B cell (primary cell): Measurements from ENCODE around the gene PCSK6. TPM values are rescaled to one million over a fixed set of nuclear protein-coding genes. Genes with fewer than 3 reads are reported as not detected.
A peak's percentile ranks its signal among the peaks of the same experiment; 100 is the strongest.

ENCODE experiments used
- ATAC-seq: fragments of 200-7000 bp; cut with Tn5 transposase; one replicate; pipeline ENCODE4 v1.10.0; 2021; ENCODE audit warnings: low read depth, mild to moderate bottlenecking, moderate number of reproducible peaks, moderate library complexity
- CTCF ChIA-PET: fragments of 350-600 bp; sonication (Branson Sonifier 250); formaldehyde crosslinking; loops from one replicate; lab custom pipeline; 2021; ENCODE audit warnings: antibody characterized with exemption, inconsistent platforms; lab: Charles Lee
- POLR2A ChIA-PET: fragments of 350-600 bp; sonication (Branson Sonifier 250); formaldehyde crosslinking; loops from one replicate; lab custom pipeline; 2021; ENCODE audit warnings: antibody characterized with exemption; lab: Charles Lee
- DNase-seq: peaks from one replicate; pipeline ENCODE4 v3.0.0; 2013
- H2AFZ ChIP-seq: 2 replicates; pipeline ENCODE4 v1.6.1; 2012; ENCODE audit warnings: mild to moderate bottlenecking, low read depth, low read length; ENCODE audit not compliant: insufficient read depth, poor library complexity, severe bottlenecking
- H3K27ac ChIP-seq, 2 donors: 1 replicate in 1 of 2; 2 replicates in 1 of 2; pipeline ENCODE4 v1.5.1; 2012 to 2013; ENCODE audit warnings: low read length in 2 of 2, mild to moderate bottlenecking in 2 of 2, moderate library complexity in 1 of 2
- H3K27me3 ChIP-seq, 4 experiments: fragments of 200-600 bp in 1 of 4; sonication (generic) in 1 of 4; replicated peaks in 1 of 4; 1 replicate in 2 of 4; 2 replicates in 2 of 4; pipeline versions ENCODE4 v1.6.1 to v1.7.0; 2013 to 2016; ENCODE audit warnings: low read length in 3 of 4, mild to moderate bottlenecking in 2 of 4, mixed read lengths in 1 of 4, moderate library complexity in 1 of 4; ENCODE audit not compliant: insufficient read depth in 4 of 4, control insufficient read depth in 3 of 4; ENCODE audit errors: control extremely low read depth in 1 of 4
- H3K36me3 ChIP-seq, 2 experiments: replicated peaks in 1 of 2; 1 replicate in 1 of 2; 2 replicates in 1 of 2; pipeline versions ENCODE4 v1.6.1 to v1.7.1; 2013; ENCODE audit warnings: low read length in 1 of 2; ENCODE audit not compliant: insufficient read depth in 2 of 2, control insufficient read depth in 1 of 2; ENCODE audit errors: control extremely low read depth in 1 of 2, extremely low read depth in 1 of 2
- H3K4me1 ChIP-seq, 2 donors: fragments of 200-600 bp in 1 of 2; sonication (generic) in 1 of 2; 1 replicate in 1 of 2; 2 replicates in 1 of 2; pipeline versions ENCODE4 v1.5.1 to v1.6.1; 2013 to 2017; ENCODE audit warnings: low read length in 2 of 2; ENCODE audit not compliant: control insufficient read depth in 2 of 2, insufficient read depth in 2 of 2
- H3K4me2 ChIP-seq: replicated peaks from 2 replicates; pipeline ENCODE3; 2012; ENCODE audit warnings: mild to moderate bottlenecking, low read depth, low read length; ENCODE audit not compliant: poor library complexity, severe bottlenecking
- H3K4me3 ChIP-seq, 5 experiments: fragments of 200-600 bp in 1 of 5; sonication (generic) in 1 of 5; 1 replicate in 3 of 5; 2 replicates in 2 of 5; pipeline versions ENCODE4 v1.5.1 to v1.7.0; 2011 to 2016; ENCODE audit warnings: low read length in 4 of 5, mild to moderate bottlenecking in 4 of 5, low read depth in 2 of 5, control low read depth in 1 of 5, moderate library complexity in 1 of 5; ENCODE audit not compliant: insufficient read depth in 1 of 5; ENCODE audit errors: control extremely low read depth in 1 of 5, extremely low read depth in 1 of 5
- H3K79me2 ChIP-seq: fragments of 200-600 bp; sonication (generic); one replicate; pipeline ENCODE4 v1.6.0; 2016; ENCODE audit warnings: low read length; ENCODE audit not compliant: control insufficient read depth, insufficient read depth
- H3K9ac ChIP-seq: fragments of 200-600 bp; sonication (generic); 2 replicates; pipeline ENCODE4 v1.6.1; 2017; ENCODE audit warnings: mild to moderate bottlenecking, low read length, moderate library complexity
- H3K9me3 ChIP-seq, 3 donors: one replicate each; pipeline versions ENCODE4 v1.6.1 to v1.7.1; 2013; ENCODE audit warnings: low read length in 2 of 3; ENCODE audit not compliant: control insufficient read depth in 2 of 3, insufficient read depth in 1 of 3; ENCODE audit errors: control extremely low read depth in 1 of 3
- H4K20me1 ChIP-seq: 2 replicates; pipeline ENCODE4 v1.6.0; 2012; ENCODE audit warnings: mild to moderate bottlenecking, low read length; ENCODE audit not compliant: insufficient read depth, control insufficient read depth, poor library complexity, severe bottlenecking
- H3K27ac Mint-ChIP-seq: one replicate; pipeline ENCODE4 v1.8.0; 2021; ENCODE audit warnings: mixed read lengths
- H3K27me3 Mint-ChIP-seq: one replicate; pipeline ENCODE4 v1.8.0; 2021; ENCODE audit warnings: mixed read lengths
- H3K4me1 Mint-ChIP-seq: one replicate; pipeline ENCODE4 v1.8.0; 2021; ENCODE audit warnings: mixed read lengths
- H3K4me3 Mint-ChIP-seq: one replicate; pipeline ENCODE4 v1.8.0; 2021; ENCODE audit warnings: mixed read lengths
- H3K9me3 Mint-ChIP-seq: one replicate; pipeline ENCODE4 v1.8.0; 2022; ENCODE audit warnings: mixed read lengths; ENCODE audit not compliant: insufficient read depth
- CTCF ChIP-seq: fragments of 200-600 bp; IDR thresholded peaks from one replicate; pipeline ENCODE4 v1.8.0; 2022; ENCODE audit warnings: antibody characterized with exemption, mild to moderate bottlenecking
- EZH2 ChIP-seq: IDR thresholded peaks from 2 replicates; pipeline ENCODE4 v1.6.1; 2012; ENCODE audit warnings: borderline replicate concordance, low read depth, mild to moderate bottlenecking, moderate library complexity, low read length; ENCODE audit not compliant: insufficient read depth, poor library complexity, severe bottlenecking
- WGBS: methylation state at CpG from one replicate; pipeline ENCODE4 v1.1.5; 2013; ENCODE audit warnings: missing lambda C conversion rate; ENCODE audit not compliant: insufficient coverage; 5-methylcytosine and 5-hydroxymethylcytosine counted together
- intact Hi-C: fragments of 100-400 bp; cut with micrococcal nuclease; formaldehyde crosslinking; loops from one replicate; pipeline ENCODE4 v1.10.0; 2022
- polyA plus RNA-seq: library from polyadenylated mRNA; depleted of rRNA; stranded (reverse); fragments of >200 nt; gene quantifications from 2 replicates; pipeline ENCODE4 v1.2.3, GENCODE V29; 2012
- total RNA-seq, 2 donors: library from RNA; stranded (reverse); fragments of 120-200 nt in 1 of 2; gene quantifications; 1 replicate in 1 of 2; 2 replicates in 1 of 2; pipeline versions ENCODE4 v1.2.3 to v1.2.4, GENCODE V29; 2013 to 2022

Gene PCSK6
- total and polyA plus RNA-seq, 2 donors (not counting 1 experiment from before 2014, with no cell fraction given), result 0.66 to 1.6 TPM

DNA sequence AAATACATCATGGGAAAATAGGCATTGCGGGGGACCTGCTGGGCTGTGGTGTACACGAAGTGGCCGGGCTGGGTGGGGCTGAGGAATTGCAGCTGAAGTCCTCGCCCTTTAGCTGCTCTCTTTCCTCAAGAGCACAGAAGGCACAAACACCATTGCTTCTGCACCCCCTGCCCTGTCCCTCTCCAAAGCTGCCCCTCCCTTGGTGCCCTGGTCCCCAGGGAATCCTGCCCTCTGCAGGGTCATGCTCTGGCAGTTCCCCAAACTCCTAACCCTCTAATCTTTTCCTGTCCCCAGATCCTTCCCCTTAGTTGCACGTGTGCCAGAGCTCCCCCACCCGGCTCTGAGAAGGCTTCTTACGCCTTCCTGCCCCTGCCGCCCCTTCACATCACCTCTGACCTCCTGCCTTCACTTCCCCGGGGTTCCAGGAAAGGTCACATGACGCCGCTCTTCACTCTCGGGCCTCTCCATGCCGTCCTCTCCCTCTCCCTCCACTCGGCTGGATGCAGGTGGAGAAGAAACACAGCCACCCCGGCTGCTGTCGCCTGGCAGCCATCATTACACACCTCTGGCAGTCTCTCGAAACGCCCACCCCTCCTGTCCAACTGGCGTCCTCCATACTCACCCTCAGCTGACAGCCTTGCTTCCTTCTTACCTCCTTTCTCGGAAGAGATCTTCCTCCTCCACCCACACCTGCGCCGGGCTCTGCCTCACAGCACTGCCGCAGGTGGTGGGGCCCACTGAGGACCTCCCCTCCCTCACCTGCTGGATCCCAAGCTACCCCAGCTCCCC is 6.9 kb upstream of the PCSK6 start:
- TF ChIP-seq CTCF, result no peak
- TF ChIP-seq EZH2, result no peak
- Histone ChIP-seq H3K27me3 (peaks cover 0 to 37% (median 4%) of the 10 kb centered on the region in 4 experiments), H3K79me2 (no peaks in the 10 kb centered on the region), H4K20me1 (no peaks in the 10 kb centered on the region), H3K27ac (no peak overlapping the region), H3K9ac (no peak overlapping the region), H3K36me3 (no peaks in the 10 kb centered on the region), H3K9me3 (peaks cover 0 to 8% (median 0%) of the 10 kb centered on the region in 3 donors), H3K4me3 (no peak overlapping the region), H3K4me1 (peaks cover 14 to 21% of the 10 kb centered on the region in 2 donors), H2AFZ (no peak overlapping the region), H3K4me2 (peak overlapping the region; percentile 35)
- POLR2A ChIA-PET, result no interaction called here
- Mint-ChIP-seq H3K27ac (no peak overlapping the region), H3K4me1 (peaks cover 29% of the 10 kb centered on the region), H3K4me3 (no peak overlapping the region), H3K27me3 (peaks cover 59% of the 10 kb centered on the region), H3K9me3 (no peaks in the 10 kb centered on the region)
- no peak for DNase-seq
- intact Hi-C loops, result no loop called here
- ATAC-seq, result no peak
- 20% methylated on average over 23 of the region's 23 CpGs for WGBS
- CTCF ChIA-PET, result no interaction called here
